Gastroesophageal sphincter (tissue), 4 donors: ENCODE measurements around the gene IL1RAPL1. TPM values are rescaled to one million over a fixed set of nuclear protein-coding genes. Genes with fewer than 3 reads are reported as not detected.

Experiments used
- ATAC-seq: fragments of 150-250 bp; one replicate; pipeline ENCODE4 v1.9.1; 2016; ENCODE audit warnings: mild to moderate bottlenecking, moderate library complexity
- H3K27ac ChIP-seq, 4 donors: fragments of 200-600 bp; sonication (generic) in 3 of 4; 1 replicate in 3 of 4; 2 replicates in 1 of 4; pipeline ENCODE4 v1.5.1; 2016 to 2019
- H3K27me3 ChIP-seq: fragments of 200-600 bp; sonication (generic); one replicate; pipeline ENCODE4 v1.5.1; 2019
- H3K36me3 ChIP-seq, 2 donors: fragments of 200-600 bp; sonication (generic); one replicate each; pipeline ENCODE4 v1.5.1; 2019; ENCODE audit warnings: control low read depth in 1 of 2
- H3K4me1 ChIP-seq, 3 donors: fragments of 200-600 bp; sonication (generic); 1 replicate in 2 of 3; 2 replicates in 1 of 3; pipeline ENCODE4 v1.5.1; 2016 to 2019; ENCODE audit warnings: control low read depth in 2 of 3
- H3K4me3 ChIP-seq, 2 donors: fragments of 200-600 bp; sonication (generic); one replicate each; pipeline ENCODE4 v1.5.1; 2019; ENCODE audit warnings: mild to moderate bottlenecking in 1 of 2, moderate library complexity in 1 of 2
- H3K9me3 ChIP-seq, 3 donors: fragments of 200-600 bp; sonication (generic); one replicate each; pipeline ENCODE4 v1.5.1; 2017 to 2019; ENCODE audit warnings: control low read depth in 2 of 3
- CTCF ChIP-seq, 4 experiments: fragments of 200-600 bp in 2 of 4; fragments of 450-650 bp in 2 of 4; sonication (generic) in 1 of 4; IDR thresholded peaks; one replicate each; pipeline ENCODE4 v1.5.1; 2017 to 2019; ENCODE audit warnings: antibody characterized with exemption in 4 of 4, mild to moderate bottlenecking in 2 of 4, moderate library complexity in 2 of 4
- EP300 ChIP-seq: sonication (generic); formaldehyde crosslinking; IDR thresholded peaks from one replicate; pipeline ENCODE4 v1.6.1; 2017; ENCODE audit warnings: antibody characterized with exemption, mild to moderate bottlenecking
- POLR2A ChIP-seq, 2 donors: fragments of 450-650 bp; IDR thresholded peaks; one replicate each; pipeline ENCODE4 v1.6.1; 2017; ENCODE audit warnings: antibody characterized with exemption in 2 of 2, mild to moderate bottlenecking in 2 of 2, moderate library complexity in 1 of 2
- POLR2AphosphoS5 ChIP-seq: sonication (generic); formaldehyde crosslinking; IDR thresholded peaks from one replicate; pipeline ENCODE4 v1.6.1; 2017; ENCODE audit warnings: antibody characterized with exemption
- WGBS, 2 donors: methylation state at CpG; one replicate each; pipeline ENCODE4 v1.1.5; 2018; ENCODE audit warnings: low coverage in 1 of 2; 5-methylcytosine and 5-hydroxymethylcytosine counted together
- total RNA-seq, 4 donors: library from RNA; depleted of rRNA; stranded (reverse); fragments of >200 nt; gene quantifications; one replicate each; pipeline ENCODE4 v1.1.0, GENCODE V29; 2016

The IL1RAPL1 gene
- total RNA-seq, 4 donors from 2014 or later = 0.27 to 1.6 (median 0.44) TPM

- Histone ChIP-seq H3K36me3 (no peaks in the 10 kb centered on the region), H3K27ac (no peak overlapping the region), H3K4me3 (no peak overlapping the region), H3K9me3 (no peaks in the 10 kb centered on the region), H3K27me3 (no peaks in the 10 kb centered on the region), H3K4me1 (no peaks in the 10 kb centered on the region)
- ATAC-seq = no peak
- no peak for TF ChIP-seq POLR2AphosphoS5
- no peak for TF ChIP-seq POLR2A (IDR thresholded peaks at IDR 0.05)
- TF ChIP-seq EP300 = no peak
- TF ChIP-seq CTCF (IDR thresholded peaks at IDR 0.05) = no peak
- 48 to 86% methylated on average over 3 of the region's 3 CpGs for WGBS, 2 donors
Measured at GRCh38 chrX:29422034-29422433, 834.8 kb downstream of the IL1RAPL1 start.

DNA sequence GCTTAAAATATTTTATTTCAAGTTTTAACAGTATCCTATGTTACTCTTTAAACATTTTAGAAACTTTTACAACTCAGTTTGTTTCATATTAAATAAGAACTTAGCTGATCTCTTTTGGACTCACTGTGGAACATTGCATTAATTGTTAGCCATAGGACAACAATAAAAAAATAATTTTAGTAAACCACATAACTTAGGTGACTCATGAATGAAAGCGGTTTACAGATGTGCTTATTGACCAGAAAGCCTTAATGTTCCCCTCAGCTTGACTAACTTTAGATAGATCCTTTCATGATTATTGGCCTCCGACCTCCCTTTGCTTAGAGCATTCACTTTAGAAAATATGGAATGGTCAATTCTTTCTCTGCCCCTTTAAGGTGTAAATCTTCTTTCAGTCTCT, 844.6 kb downstream of the IL1RAPL1 start:
- H3K9me3 ChIP-seq = no peaks in the 10 kb centered on the region
- no peaks in the 10 kb centered on the region for H3K27me3 ChIP-seq
- H3K36me3 ChIP-seq = no peaks in the 10 kb centered on the region
- H3K4me1 ChIP-seq = no peaks in the 10 kb centered on the region
- ATAC-seq = no peak
- 57 to 79% methylated on average over 2 of the region's 2 CpGs for WGBS, 2 donors
- no peak overlapping the region for H3K27ac ChIP-seq
- no peak overlapping the region for H3K4me3 ChIP-seq
- no peak for TF ChIP-seq POLR2AphosphoS5
- no peak for TF ChIP-seq CTCF (IDR thresholded peaks at IDR 0.05)
- TF ChIP-seq POLR2A (IDR thresholded peaks at IDR 0.05) = no peak
- TF ChIP-seq EP300 = no peak

- no peaks in the 10 kb centered on the region for H3K36me3 ChIP-seq
- no peak overlapping the region for H3K27ac ChIP-seq
- H3K4me1 ChIP-seq = no peaks in the 10 kb centered on the region
- no peak overlapping the region for H3K4me3 ChIP-seq
- TF ChIP-seq POLR2AphosphoS5 = no peak
- no peak for TF ChIP-seq POLR2A (IDR thresholded peaks at IDR 0.05)
- no peak for TF ChIP-seq CTCF (IDR thresholded peaks at IDR 0.05)
- no peak for TF ChIP-seq EP300
- H3K27me3 ChIP-seq = no peaks in the 10 kb centered on the region
- H3K9me3 ChIP-seq = no peaks in the 10 kb centered on the region
- ATAC-seq = no peak
Measured at GRCh38 chrX:29432534-29432933, 845.3 kb downstream of the IL1RAPL1 start.

DNA sequence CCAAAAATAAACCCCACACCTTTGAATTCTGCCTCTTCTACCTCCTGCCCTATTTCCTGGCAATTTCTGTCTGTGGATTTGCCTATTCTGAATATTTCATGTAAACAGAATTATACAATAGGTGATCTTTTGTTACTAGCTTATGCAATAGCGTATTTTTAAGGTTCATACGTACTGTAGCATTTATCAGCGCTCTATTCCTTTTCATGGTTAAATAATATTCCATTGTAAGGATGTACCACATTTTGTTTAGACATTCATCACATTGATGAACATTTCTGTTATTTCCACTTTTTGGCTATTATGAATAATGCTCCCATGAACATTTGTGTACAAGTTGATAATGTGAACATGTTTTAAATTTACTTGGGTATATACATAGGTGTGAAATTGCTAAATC, 847.7 kb downstream of the IL1RAPL1 start:
- ATAC-seq = no peak
- TF ChIP-seq EP300 (no peak), POLR2A (IDR thresholded peaks at IDR 0.05) (no peak), POLR2AphosphoS5 (no peak), CTCF (IDR thresholded peaks at IDR 0.05) (no peak)
- WGBS, 2 donors = 91 to 94% methylated on average over 2 to 3 of the region's 3 CpGs

DNA sequence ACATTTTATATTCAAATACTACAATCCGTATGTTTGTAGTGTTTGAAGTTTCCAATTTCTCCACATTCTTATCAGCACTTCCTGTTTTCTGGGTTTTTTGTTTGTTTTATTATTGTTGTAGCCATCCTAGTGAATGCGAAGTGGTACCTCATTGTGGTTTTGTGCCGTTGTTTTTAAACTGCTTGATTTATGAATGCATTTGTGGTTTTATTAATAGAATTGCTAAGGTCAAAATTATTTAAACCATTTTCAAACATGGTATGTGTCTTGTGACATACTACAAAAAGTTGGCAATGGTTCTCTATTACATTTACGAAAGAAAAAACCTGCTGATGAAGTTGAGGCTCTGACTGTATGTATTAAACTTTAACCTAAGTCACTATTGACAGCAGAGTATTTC, 848.1 kb downstream of the IL1RAPL1 start:
- H3K36me3 ChIP-seq = no peaks in the 10 kb centered on the region
- no peak for TF ChIP-seq EP300
- TF ChIP-seq CTCF (IDR thresholded peaks at IDR 0.05) = no peak
- TF ChIP-seq POLR2A (IDR thresholded peaks at IDR 0.05) = no peak
- TF ChIP-seq POLR2AphosphoS5 = no peak
- no peak overlapping the region for H3K27ac ChIP-seq
- no peaks in the 10 kb centered on the region for H3K27me3 ChIP-seq
- WGBS, 2 donors = 33 to 52% methylated on average over 4 of the region's 4 CpGs
- no peak for ATAC-seq
- H3K4me1 ChIP-seq = no peaks in the 10 kb centered on the region
- no peak overlapping the region for H3K4me3 ChIP-seq
- no peaks in the 10 kb centered on the region for H3K9me3 ChIP-seq

More for the DNA sequence above, 847.7 kb downstream of the IL1RAPL1 start:
- no peaks in the 10 kb centered on the region for H3K36me3 ChIP-seq
- H3K27me3 ChIP-seq = no peaks in the 10 kb centered on the region
- H3K9me3 ChIP-seq = no peaks in the 10 kb centered on the region
- H3K27ac ChIP-seq = no peak overlapping the region
- no peaks in the 10 kb centered on the region for H3K4me1 ChIP-seq
- no peak overlapping the region for H3K4me3 ChIP-seq
